NCI-H2196 treated with DMSO at 0.1 percent for 48 hours (cell line): ENCODE measurements around the gene UNC13D.
"Not testable (repeated sequence)": the region's sequence is repeated elsewhere in the genome, so short reads cannot be mapped to it uniquely, and the experiment has no call there.

Source experiments
- DNase-seq: peaks from one replicate; lab custom pipeline; 2025; ENCODE audit not compliant: unreplicated experiment; lab: John Stamatoyannopoulos, UW

Gene UNC13D

GRCh38 chr17:75843577-75844529, at the start of gene UNC13D:
Gene UNC13D, minus strand, starts transcription at chr17:75844404. Its CDS starts 67 bp downstream, at chr17:75844337.
- no peak for DNase-seq

- DNase-seq, result no peak
Measured at GRCh38 chr17:75893305-75894048, 49.3 kb upstream of the UNC13D start.

GRCh38 chr17:75892556-75893224, 48.5 kb upstream of the UNC13D start:
- no peak for DNase-seq

- no peak for DNase-seq
Measured at GRCh38 chr17:75891605-75892555, 47.7 kb upstream of the UNC13D start.

- DNase-seq, result no peak
Measured at GRCh38 chr17:75891022-75891604, 46.9 kb upstream of the UNC13D start.

- no peak for DNase-seq
Measured at GRCh38 chr17:75889454-75889853, 45.2 kb upstream of the UNC13D start.

- DNase-seq, result no peak
Measured at GRCh38 chr17:75888484-75888883, 44.3 kb upstream of the UNC13D start.

GRCh38 chr17:75885860-75886259, 41.7 kb upstream of the UNC13D start:
- not testable (repeated sequence) for DNase-seq

- DNase-seq, result no peak
Measured at GRCh38 chr17:75885431-75885830, 41.2 kb upstream of the UNC13D start.

- no peak for DNase-seq
Measured at GRCh38 chr17:75881678-75882454, 37.7 kb upstream of the UNC13D start.

GRCh38 chr17:75880266-75880665, 36.1 kb upstream of the UNC13D start:
- DNase-seq, result no peak

GRCh38 chr17:75878174-75878998, 34.2 kb upstream of the UNC13D start, which contains the start of gene TRIM47:
Gene TRIM47, minus strand, starts transcription at chr17:75878581. Its CDS starts 33 bp downstream, at chr17:75878548.
- peak; percentile 89 for DNase-seq

GRCh38 chr17:75877752-75878173, 33.6 kb upstream of the UNC13D start:
- peak; percentile 63 for DNase-seq

- DNase-seq, result peak; percentile 79
Measured at GRCh38 chr17:75876938-75877751, 32.9 kb upstream of the UNC13D start.

GRCh38 chr17:75876190-75876937, 32.2 kb upstream of the UNC13D start:
- peak; percentile 58 for DNase-seq

GRCh38 chr17:75875940-75876189, 31.7 kb upstream of the UNC13D start:
- DNase-seq, result peak; percentile 98
